ENCODE results near the gene TRMT1L. TPM values are rescaled to one million over a fixed set of nuclear protein-coding genes. Genes with fewer than 3 reads are reported as not detected.

Gene TRMT1L
- total RNA-seq, 1 experiment from 2014 or later, result 16.9 TPM

GRCh38 chr1:185105121-185105520 is 51.6 kb downstream of the TRMT1L start:
- intact Hi-C loops (cut with micrococcal nuclease; ENCODE audit: unreplicated experiment), result no loop called here
- CTCF ChIA-PET, result no interaction called here
- peaks cover 6% of the 10 kb centered on the region for H3K9me3 Mint-ChIP-seq (ENCODE audit: low read depth, unreplicated experiment)
- no peak overlapping the region for H3K4me3 Mint-ChIP-seq (ENCODE audit: low read depth, unreplicated experiment)
- no peak for DNase-seq
- no peaks in the 10 kb centered on the region for H3K27me3 Mint-ChIP-seq (ENCODE audit: unreplicated experiment)
- H3K36me3 Mint-ChIP-seq (ENCODE audit: insufficient read depth, unreplicated experiment), result no peaks in the 10 kb centered on the region
- no peak for TF ChIP-seq CTCF (IDR thresholded peaks at IDR 0.05; ENCODE audit: unreplicated experiment)
- no peaks in the 10 kb centered on the region for H3K4me1 Mint-ChIP-seq (ENCODE audit: low read depth, unreplicated experiment)
- no TSS peak for BruUV-seq (replicated peaks)
- H3K27ac Mint-ChIP-seq (ENCODE audit: unreplicated experiment), result no peak overlapping the region

- no peak for DNase-seq
- Mint-ChIP-seq H3K36me3 (ENCODE audit: insufficient read depth, unreplicated experiment) (no peaks in the 10 kb centered on the region), H3K27me3 (ENCODE audit: unreplicated experiment) (no peaks in the 10 kb centered on the region), H3K4me1 (ENCODE audit: low read depth, unreplicated experiment) (no peaks in the 10 kb centered on the region), H3K27ac (ENCODE audit: unreplicated experiment) (no peak overlapping the region), H3K4me3 (ENCODE audit: low read depth, unreplicated experiment) (no peak overlapping the region), H3K9me3 (ENCODE audit: low read depth, unreplicated experiment) (peaks cover under 1% of the 10 kb centered on the region)
- TF ChIP-seq CTCF (IDR thresholded peaks at IDR 0.05; ENCODE audit: unreplicated experiment), result no peak
- BruUV-seq (replicated peaks), result no TSS peak
- intact Hi-C loops (cut with micrococcal nuclease; ENCODE audit: unreplicated experiment), result loop anchor here (5.0 kb wide), 1 partner anchor 908 kb away; no protein-coding TSS in a partner anchor
- CTCF ChIA-PET, result no interaction called here
Observed at GRCh38 chr1:185104083-185104482, 52.7 kb downstream of the TRMT1L start.

- Mint-ChIP-seq H3K4me1 (ENCODE audit: low read depth, unreplicated experiment) (no peaks in the 10 kb centered on the region), H3K27ac (ENCODE audit: unreplicated experiment) (no peak overlapping the region), H3K27me3 (ENCODE audit: unreplicated experiment) (no peaks in the 10 kb centered on the region), H3K9me3 (ENCODE audit: low read depth, unreplicated experiment) (no peaks in the 10 kb centered on the region), H3K36me3 (ENCODE audit: insufficient read depth, unreplicated experiment) (peaks cover 4% of the 10 kb centered on the region), H3K4me3 (ENCODE audit: low read depth, unreplicated experiment) (no peak overlapping the region)
- CTCF ChIA-PET, result no interaction called here
- no TSS peak for BruUV-seq (replicated peaks)
- TF ChIP-seq CTCF (IDR thresholded peaks at IDR 0.05; ENCODE audit: unreplicated experiment), result no peak
- no peak for DNase-seq
- intact Hi-C loops (cut with micrococcal nuclease; ENCODE audit: unreplicated experiment), result no loop called here
Observed at GRCh38 chr1:185096531-185096930, 60.2 kb downstream of the TRMT1L start.

- DNase-seq, result no peak
- BruUV-seq (replicated peaks), result no TSS peak
- H3K27me3 Mint-ChIP-seq (ENCODE audit: unreplicated experiment), result no peaks in the 10 kb centered on the region
- CTCF ChIA-PET, result no interaction called here
- no peaks in the 10 kb centered on the region for H3K9me3 Mint-ChIP-seq (ENCODE audit: low read depth, unreplicated experiment)
- no peak for TF ChIP-seq CTCF (IDR thresholded peaks at IDR 0.05; ENCODE audit: unreplicated experiment)
- peaks cover 4% of the 10 kb centered on the region for H3K36me3 Mint-ChIP-seq (ENCODE audit: insufficient read depth, unreplicated experiment)
- no peaks in the 10 kb centered on the region for H3K4me1 Mint-ChIP-seq (ENCODE audit: low read depth, unreplicated experiment)
- H3K27ac Mint-ChIP-seq (ENCODE audit: unreplicated experiment), result no peak overlapping the region
- intact Hi-C loops (cut with micrococcal nuclease; ENCODE audit: unreplicated experiment), result no loop called here
- no peak overlapping the region for H3K4me3 Mint-ChIP-seq (ENCODE audit: low read depth, unreplicated experiment)
Observed at GRCh38 chr1:185094761-185095160, 62.0 kb downstream of the TRMT1L start.

Data from Calu3 (cell line).